Parathyroid adenoma (tissue), 2 donors: Measurements from ENCODE around the gene GTF2IRD1.
"Not testable (repeated sequence)": the region's sequence is repeated elsewhere in the genome, so short reads cannot be mapped to it uniquely, and the experiment has no call there.

Source experiments
- H2AFZ ChIP-seq: fragments of 300-600 bp; sonication (generic); one replicate; pipeline ENCODE4 v1.7.0; 2017; ENCODE audit warnings: antibody characterized with exemption, mild to moderate bottlenecking
- H3K27ac ChIP-seq: fragments of 300-600 bp; sonication (generic); one replicate; pipeline ENCODE4 v1.7.0; 2017
- H3K27me3 ChIP-seq: fragments of 300-600 bp; sonication (generic); one replicate; pipeline ENCODE4 v1.7.0; 2017; ENCODE audit warnings: low read length; ENCODE audit not compliant: control insufficient read depth, insufficient read depth
- H3K36me3 ChIP-seq: fragments of 300-600 bp; sonication (generic); one replicate; pipeline ENCODE4 v1.7.0; 2017; ENCODE audit warnings: low read length; ENCODE audit not compliant: control insufficient read depth, insufficient read depth
- H3K4me1 ChIP-seq: fragments of 300-600 bp; sonication (generic); one replicate; pipeline ENCODE4 v1.7.0; 2017; ENCODE audit warnings: control low read depth
- H3K4me2 ChIP-seq: fragments of 300-600 bp; sonication (generic); one replicate; pipeline ENCODE4 v1.7.0; 2017; ENCODE audit warnings: low read length
- H3K4me3 ChIP-seq: fragments of 300-600 bp; sonication (generic); one replicate; pipeline ENCODE4 v1.7.0; 2017; ENCODE audit warnings: low read depth, low read length
- H3K79me2 ChIP-seq: fragments of 300-600 bp; sonication (generic); one replicate; pipeline ENCODE4 v1.7.0; 2017; ENCODE audit warnings: control low read depth
- H3K9ac ChIP-seq: fragments of 300-600 bp; sonication (generic); one replicate; pipeline ENCODE4 v1.7.0; 2017; ENCODE audit warnings: mild to moderate bottlenecking
- H3K9me3 ChIP-seq: fragments of 300-600 bp; sonication (generic); one replicate; pipeline ENCODE4 v1.7.0; 2017; ENCODE audit warnings: low read length; ENCODE audit not compliant: control insufficient read depth
- TF ChIP-seq, protein P1 (sequence below): fragments of 300-600 bp; sonication (generic); IDR thresholded peaks from one replicate; pipeline ENCODE4 v1.7.0; 2017; ENCODE audit warnings: antibody characterized with exemption, mild to moderate bottlenecking
- donor health status: primary hyperparathyroidism.

Gene GTF2IRD1

DNA sequence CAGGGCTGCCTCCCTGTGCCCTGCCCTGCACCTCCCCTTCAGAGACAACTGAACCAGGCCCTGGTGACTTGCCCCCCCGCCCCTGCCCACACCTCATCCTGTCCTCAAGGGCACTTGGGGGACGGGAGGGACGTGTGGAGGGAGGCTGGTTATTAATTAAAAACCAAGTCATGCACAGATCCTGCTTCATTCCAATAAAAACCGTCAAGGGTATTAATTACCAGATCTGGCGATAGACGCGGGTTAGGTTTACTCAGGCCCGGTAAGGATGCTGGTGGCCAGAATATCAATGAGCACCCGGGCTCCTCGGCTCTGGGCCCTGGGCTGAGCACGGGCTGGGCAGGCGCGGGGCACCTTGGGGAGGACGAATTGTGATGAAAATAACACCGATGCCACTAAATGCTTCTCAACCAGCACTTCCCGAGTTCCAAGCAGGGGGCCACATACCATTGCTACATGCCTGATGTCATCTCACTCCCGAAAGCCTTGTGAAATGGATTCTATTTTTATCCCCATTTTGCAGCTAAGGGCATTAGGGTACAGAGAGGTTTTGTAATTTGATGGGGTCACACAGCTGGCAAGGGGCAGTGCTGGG, 24.5 kb upstream of the GTF2IRD1 start:
- no peaks in the 10 kb centered on the region for H3K79me2 ChIP-seq
- peak overlapping the region; percentile 48 for H2AFZ ChIP-seq
- no peaks in the 10 kb centered on the region for H3K9me3 ChIP-seq
- no peaks in the 10 kb centered on the region for H3K36me3 ChIP-seq
- peak overlapping the region; percentile 26 for H3K4me2 ChIP-seq
- peak overlapping the region; percentile 22 for H3K4me3 ChIP-seq
- peak overlapping the region; percentile 59 for H3K27ac ChIP-seq
- H3K9ac ChIP-seq: no peak overlapping the region
- H3K4me1 ChIP-seq: peaks cover 14% of the 10 kb centered on the region
- no peaks in the 10 kb centered on the region for H3K27me3 ChIP-seq
- TF ChIP-seq, protein P1, sequence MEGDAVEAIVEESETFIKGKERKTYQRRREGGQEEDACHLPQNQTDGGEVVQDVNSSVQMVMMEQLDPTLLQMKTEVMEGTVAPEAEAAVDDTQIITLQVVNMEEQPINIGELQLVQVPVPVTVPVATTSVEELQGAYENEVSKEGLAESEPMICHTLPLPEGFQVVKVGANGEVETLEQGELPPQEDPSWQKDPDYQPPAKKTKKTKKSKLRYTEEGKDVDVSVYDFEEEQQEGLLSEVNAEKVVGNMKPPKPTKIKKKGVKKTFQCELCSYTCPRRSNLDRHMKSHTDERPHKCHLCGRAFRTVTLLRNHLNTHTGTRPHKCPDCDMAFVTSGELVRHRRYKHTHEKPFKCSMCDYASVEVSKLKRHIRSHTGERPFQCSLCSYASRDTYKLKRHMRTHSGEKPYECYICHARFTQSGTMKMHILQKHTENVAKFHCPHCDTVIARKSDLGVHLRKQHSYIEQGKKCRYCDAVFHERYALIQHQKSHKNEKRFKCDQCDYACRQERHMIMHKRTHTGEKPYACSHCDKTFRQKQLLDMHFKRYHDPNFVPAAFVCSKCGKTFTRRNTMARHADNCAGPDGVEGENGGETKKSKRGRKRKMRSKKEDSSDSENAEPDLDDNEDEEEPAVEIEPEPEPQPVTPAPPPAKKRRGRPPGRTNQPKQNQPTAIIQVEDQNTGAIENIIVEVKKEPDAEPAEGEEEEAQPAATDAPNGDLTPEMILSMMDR: no peak

DNA sequence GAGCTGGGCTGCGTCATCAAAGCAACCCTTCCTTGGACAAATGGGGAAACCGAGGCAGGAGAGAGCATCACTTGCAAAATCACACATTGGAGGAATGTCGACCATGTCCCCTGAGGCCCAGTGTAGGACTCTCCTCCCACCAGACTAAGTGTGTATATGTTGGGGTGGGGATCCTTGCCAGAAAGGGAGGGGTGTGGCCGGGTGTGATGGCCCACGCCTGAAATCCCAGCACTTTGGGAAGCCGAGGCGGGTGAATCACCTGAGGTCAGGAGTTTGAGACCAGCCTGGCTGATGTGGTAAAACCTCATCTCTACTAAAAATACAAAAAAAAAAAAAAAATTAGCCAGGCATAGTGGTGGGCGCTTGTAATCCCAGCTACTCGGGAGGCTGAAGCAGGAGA, 23.3 kb upstream of the GTF2IRD1 start:
- not testable (repeated sequence) for H3K9me3 ChIP-seq, H3K9ac ChIP-seq, H3K27me3 ChIP-seq, H3K79me2 ChIP-seq, H3K36me3 ChIP-seq, H3K4me3 ChIP-seq
- Histone ChIP-seq H3K27ac (peak overlapping the region; percentile 59), H3K4me2 (peak overlapping the region; percentile 58), H3K4me1 (peaks cover 14% of the 10 kb centered on the region), H2AFZ (peak overlapping the region; percentile 71)

GRCh38 chr7:74430961-74431466, 22.7 kb upstream of the GTF2IRD1 start:
- Histone ChIP-seq H3K9ac (no peak overlapping the region), H3K27ac (peak overlapping the region; percentile 59)
- TF ChIP-seq, protein P1: no peak

GRCh38 chr7:74437291-74437571, 16.5 kb upstream of the GTF2IRD1 start:
- not testable (repeated sequence) for H3K4me1 ChIP-seq, H3K4me2 ChIP-seq, H3K27ac ChIP-seq, H3K79me2 ChIP-seq, H2AFZ ChIP-seq, H3K9ac ChIP-seq, H3K4me3 ChIP-seq, H3K36me3 ChIP-seq, H3K27me3 ChIP-seq, H3K9me3 ChIP-seq

More at GRCh38 chr7:74430961-74431466, 22.7 kb upstream of the GTF2IRD1 start:
- Histone ChIP-seq H3K9me3 (no peaks in the 10 kb centered on the region), H3K27me3 (no peaks in the 10 kb centered on the region), H3K36me3 (no peaks in the 10 kb centered on the region), H3K79me2 (no peaks in the 10 kb centered on the region), H3K4me3 (no peak overlapping the region), H2AFZ (peak overlapping the region; percentile 71), H3K4me1 (peaks cover 14% of the 10 kb centered on the region), H3K4me2 (peak overlapping the region; percentile 58)

- TF ChIP-seq, protein P1: no peak
- no peak overlapping the region for H3K4me3 ChIP-seq
- H3K36me3 ChIP-seq: no peaks in the 10 kb centered on the region
- no peak overlapping the region for H3K4me2 ChIP-seq
- H3K9me3 ChIP-seq: no peaks in the 10 kb centered on the region
- H3K9ac ChIP-seq: no peak overlapping the region
- no peak overlapping the region for H2AFZ ChIP-seq
- H3K27me3 ChIP-seq: no peaks in the 10 kb centered on the region
- H3K79me2 ChIP-seq: no peaks in the 10 kb centered on the region
- H3K4me1 ChIP-seq: peaks cover 7% of the 10 kb centered on the region
- H3K27ac ChIP-seq: no peak overlapping the region
Observed at GRCh38 chr7:74438327-74438726, 15.4 kb upstream of the GTF2IRD1 start.

DNA sequence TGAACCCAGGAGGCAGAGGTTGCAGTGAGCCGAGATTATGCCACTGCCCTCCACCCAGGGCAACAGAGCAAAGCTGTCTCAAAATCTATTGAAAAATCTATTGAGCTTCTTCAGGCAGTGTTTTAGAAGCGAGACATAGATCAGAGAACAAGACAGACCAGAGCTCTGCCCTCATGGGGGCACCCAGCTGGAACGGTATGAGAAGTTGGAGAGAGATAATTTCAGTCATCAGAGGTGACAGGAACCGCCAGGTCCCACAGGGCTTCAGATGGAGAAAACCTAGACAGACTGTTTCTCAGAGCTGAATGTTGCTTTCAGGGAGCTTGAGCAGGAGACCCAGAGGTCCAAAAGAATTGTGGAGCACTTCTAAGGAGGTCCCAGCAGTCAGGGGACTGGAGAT, 14.2 kb upstream of the GTF2IRD1 start:
- Histone ChIP-seq H3K36me3 (no peaks in the 10 kb centered on the region), H3K9me3 (no peaks in the 10 kb centered on the region), H3K27me3 (no peaks in the 10 kb centered on the region), H3K4me3 (no peak overlapping the region), H3K27ac (peak overlapping the region; percentile 33), H2AFZ (peak overlapping the region; percentile 19), H3K4me2 (peak overlapping the region; percentile 31), H3K9ac (no peak overlapping the region), H3K4me1 (peaks cover 7% of the 10 kb centered on the region), H3K79me2 (no peaks in the 10 kb centered on the region)
- TF ChIP-seq, protein P1: no peak

GRCh38 chr7:74440143-74440542, 13.6 kb upstream of the GTF2IRD1 start:
- not testable (repeated sequence) for H3K27me3 ChIP-seq, H3K4me2 ChIP-seq

More at GRCh38 chr7:74440143-74440542, 13.6 kb upstream of the GTF2IRD1 start:
- H3K27ac ChIP-seq, H3K36me3 ChIP-seq, H3K9ac ChIP-seq, H2AFZ ChIP-seq, H3K4me3 ChIP-seq, H3K79me2 ChIP-seq, H3K9me3 ChIP-seq, H3K4me1 ChIP-seq: not testable (repeated sequence)
